K562 (cell line): ENCODE results near the gene TRIO. TPM values are rescaled to one million over a fixed set of nuclear protein-coding genes. Genes with fewer than 3 reads are reported as not detected.
A peak's percentile ranks its signal among the peaks of the same experiment; 100 is the strongest.

Experiments
- ATF3 ChIP-seq, 2 experiments: fragments of 450-650 bp in 1 of 2; sonication (generic) in 1 of 2; formaldehyde crosslinking in 1 of 2; IDR thresholded peaks in 1 of 2; conservative IDR thresholded peaks in 1 of 2; 2 replicates each; pipeline versions ENCODE4 v1.6.1 to v1.8.1; 2016 to 2023; ENCODE audit warnings: mild to moderate bottlenecking in 2 of 2, moderate library complexity in 2 of 2, inconsistent platforms in 1 of 2, missing genetic modification reagents in 1 of 2
- CBX1 ChIP-seq: sonication (generic); IDR thresholded peaks from 2 replicates; pipeline ENCODE4 v1.6.1; 2016; ENCODE audit warnings: antibody characterized with exemption, low read depth, mild to moderate bottlenecking
- ELF4 ChIP-seq: fragments of 450-650 bp; formaldehyde crosslinking; IDR thresholded peaks from 2 replicates; pipeline ENCODE4 v1.4.0; 2022; ENCODE audit warnings: missing genetic modification characterization
- ETV6 ChIP-seq, 3 experiments: fragments of 150-350 bp in 1 of 3; sonication (generic) in 1 of 3; formaldehyde crosslinking in 1 of 3; IDR thresholded peaks; 2 replicates each; pipeline versions ENCODE4 v1.6.1 to v1.8.0; 2014 to 2022; ENCODE audit warnings: borderline replicate concordance in 2 of 3, low read depth in 2 of 3, antibody characterized with exemption in 1 of 3, low read length in 1 of 3, mild to moderate bottlenecking in 1 of 3, missing genetic modification reagents in 1 of 3
- FOXP1 ChIP-seq: sonication (generic); formaldehyde crosslinking; IDR thresholded peaks from 2 replicates; pipeline ENCODE4 v1.8.0; 2022; ENCODE audit warnings: mild to moderate bottlenecking, missing genetic modification reagents
- IRF9 ChIP-seq: fragments of 450-650 bp; IDR thresholded peaks from 2 replicates; pipeline ENCODE4 v1.6.1; 2016; ENCODE audit warnings: missing biosample characterization, missing genetic modification characterization
- JUN ChIP-seq, 2 experiments: sonication (generic) in 1 of 2; formaldehyde crosslinking in 1 of 2; IDR thresholded peaks; 2 replicates each; pipeline versions ENCODE4 v1.6.1 to v1.8.0; 2012 to 2022; ENCODE audit warnings: borderline replicate concordance in 2 of 2, mild to moderate bottlenecking in 2 of 2, improper control_type of control experiment in 1 of 2, low read depth in 1 of 2, low read length in 1 of 2, missing genetic modification reagents in 1 of 2
- JUND ChIP-seq, 2 experiments: IDR thresholded peaks; 2 replicates in 1 of 2; 3 replicates in 1 of 2; pipeline ENCODE4 v1.6.1; 2011; ENCODE audit warnings: borderline replicate concordance in 2 of 2, low read depth in 2 of 2, low read length in 2 of 2, improper control_type of control experiment in 1 of 2, missing biosample characterization in 1 of 2, missing genetic modification characterization in 1 of 2, missing genetic modification reagents in 1 of 2
- KDM2B ChIP-seq: fragments of 250-450 bp; sonication (Bioruptor Pico); IDR thresholded peaks from 2 replicates; pipeline ENCODE4 v1.8.0; 2021; ENCODE audit warnings: mild to moderate bottlenecking, moderate library complexity
- MGA ChIP-seq: fragments of 450-650 bp; IDR thresholded peaks from 2 replicates; pipeline ENCODE4 v1.6.1; 2016; ENCODE audit warnings: mild to moderate bottlenecking, moderate library complexity
- SOX6 ChIP-seq: fragments of 450-650 bp; IDR thresholded peaks from 2 replicates; pipeline ENCODE4 v1.6.1; 2014; ENCODE audit warnings: mild to moderate bottlenecking
- polyA plus RNA-seq, 8 experiments: library from polyadenylated mRNA; depleted of rRNA in 4 of 8; stranded (reverse) in 5 of 8; unstranded in 3 of 8; fragments of >200 nt; fragmentation: Nextera tagmentation in 2 of 8; fragmentation: Illumina TruSeq in 1 of 8; extraction: Ambion mirVana in 2 of 8; extraction: Trizol in 1 of 8; gene quantifications; 2 replicates each; pipeline versions ENCODE4 v1.2.1 to v1.2.3, GENCODE V29; 2011 to 2014; ENCODE audit warnings: inconsistent platforms in 1 of 8, missing spikeins in 1 of 8
- total RNA-seq, 7 experiments: library from RNA; depleted of rRNA in 6 of 7; stranded (reverse); fragments of >200 nt in 6 of 7; fragmentation: Illumina TruSeq in 2 of 7; extraction: Trizol in 2 of 7; gene quantifications; 2 replicates each; pipeline versions ENCODE4 v1.2.1 to v1.2.3, GENCODE V29; 2011 to 2021; ENCODE audit warnings: low replicate concordance in 1 of 7

Gene TRIO
- total and polyA plus RNA-seq, 9 of the 15 experiments (the other 6 are each of a cell fraction or from before 2014, with no cell fraction given) = 0.24 to 5.0 (median 1.1) TPM

GRCh38 chr5:14250084-14250695 lies 107.0 kb downstream of the TRIO start (continued):
- TF ChIP-seq MGA = peak; percentile 99
- TF ChIP-seq ATF3 (IDR thresholded peaks at IDR 0.05) = peak; percentile 95
- TF ChIP-seq ATF3 (CRISPR knock-in tag; conservative IDR thresholded peaks at IDR 0.05) = peak; percentile 95
- peak; percentile 91 for TF ChIP-seq JUN (IDR thresholded peaks at IDR 0.05; ENCODE audit: borderline replicate concordance, low read depth, low read length)
- peak; percentile 38; the same call in 1 of the 2 replicates for TF ChIP-seq JUN (CRISPR knock-in tag; IDR thresholded peaks at IDR 0.05; ENCODE audit: borderline replicate concordance)
- no peak for TF ChIP-seq FOXP1 (CRISPR knock-in tag)
- 0 out of 2 replicates have a peak, but pooled peaks have one; percentile 25 for TF ChIP-seq SOX6
- no peak for TF ChIP-seq ETV6 (IDR thresholded peaks at IDR 0.05; ENCODE audit: borderline replicate concordance in 1 of 2, low read depth in 2 of 2, low read length in 1 of 2)
- TF ChIP-seq ETV6 (CRISPR knock-in tag; IDR thresholded peaks at IDR 0.05; ENCODE audit: borderline replicate concordance) = no peak
- peak; percentile 90 for TF ChIP-seq JUND (IDR thresholded peaks at IDR 0.05; ENCODE audit: borderline replicate concordance, low read depth, low read length)
- TF ChIP-seq JUND (tag; IDR thresholded peaks at IDR 0.05; ENCODE audit: borderline replicate concordance, low read depth, low read length) = peak; percentile 96
- TF ChIP-seq CBX1 = no peak
- no peak for TF ChIP-seq ELF4 (CRISPR knock-in tag)
- no peak for TF ChIP-seq KDM2B (CRISPR knock-in tag)
- peak; percentile 6; the same call in 1 of the 2 replicates for TF ChIP-seq IRF9 (tag)
